Spinal cord (tissue), 10 donors: Measurements from ENCODE around the gene WDR59. TPM values are rescaled to one million over a fixed set of nuclear protein-coding genes. Genes with fewer than 3 reads are reported as not detected.
"Not testable (repeated sequence)": the region's sequence is repeated elsewhere in the genome, so short reads cannot be mapped to it uniquely, and the experiment has no call there.

Source experiments
- DNase-seq, 6 donors: peaks; one replicate each; pipeline versions ENCODE4 v3.0.0 to v3.0.0-alpha.2; 2013 to 2015; ENCODE audit warnings: low spot score in 6 of 6, low read depth in 4 of 6
- H3K27ac ChIP-seq: one replicate; pipeline ENCODE4 v1.5.1; 2013; ENCODE audit warnings: low read depth, low read length, control low read depth
- H3K27me3 ChIP-seq: one replicate; pipeline ENCODE4 v1.6.1; 2013; ENCODE audit warnings: low read length; ENCODE audit not compliant: control insufficient read depth, insufficient read depth
- H3K36me3 ChIP-seq: one replicate; pipeline ENCODE4 v1.6.1; 2013; ENCODE audit warnings: low read length; ENCODE audit not compliant: control insufficient read depth, insufficient read depth
- H3K4me1 ChIP-seq: one replicate; pipeline ENCODE4 v1.6.1; 2013; ENCODE audit warnings: low read length; ENCODE audit not compliant: control insufficient read depth, insufficient read depth
- H3K4me3 ChIP-seq: one replicate; pipeline ENCODE4 v1.5.1; 2013; ENCODE audit warnings: low read depth, low read length, control low read depth
- H3K9me3 ChIP-seq: one replicate; pipeline ENCODE4 v1.6.1; 2013; ENCODE audit warnings: low read length; ENCODE audit not compliant: control insufficient read depth, insufficient read depth
- WGBS: methylation state at CpG from one replicate; pipeline ENCODE4 v1.1.5; 2013; ENCODE audit warnings: missing lambda C conversion rate; ENCODE audit not compliant: insufficient coverage; 5-methylcytosine and 5-hydroxymethylcytosine counted together
- polyA plus RNA-seq, 2 donors: library from polyadenylated mRNA; unstranded; fragments of 120-200 nt; gene quantifications; one replicate each; pipeline ENCODE4 v1.2.1, GENCODE V29; 2013; ENCODE audit not compliant: insufficient read length in 2 of 2
- total RNA-seq, 2 donors: library from RNA; depleted of rRNA in 1 of 2; stranded (reverse); fragments of 120-200 nt in 1 of 2; fragments of >200 nt in 1 of 2; gene quantifications; one replicate each; pipeline versions ENCODE4 v1.2.3 to v1.2.4, GENCODE V29; 2013 to 2014
- donor health status: healthy.

WDR59 gene
- total and polyA plus RNA-seq, 4 donors, result 30.2 to 103 (median 56.5) TPM

DNA sequence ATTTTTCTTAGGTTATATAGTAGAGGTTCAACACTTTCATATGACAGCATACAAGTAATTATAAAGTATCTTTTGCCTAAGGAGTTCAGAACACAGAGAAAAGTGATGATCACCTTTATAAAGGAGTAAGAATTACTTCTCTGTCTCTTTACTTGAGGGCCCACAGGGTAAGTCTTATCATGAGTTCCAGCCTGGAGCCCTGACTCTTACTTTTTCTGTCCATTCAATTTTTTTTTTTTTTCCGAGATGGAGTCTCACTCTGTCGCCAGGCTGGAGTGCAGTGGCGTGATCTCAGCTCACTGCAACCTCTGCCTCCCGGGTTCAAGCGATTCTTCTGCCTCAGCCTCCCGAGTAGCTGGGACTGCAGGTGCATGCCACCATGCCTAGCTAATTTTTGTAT lies 28.2 kb upstream of the WDR59 start:
- not testable (repeated sequence) for H3K27ac ChIP-seq, H3K9me3 ChIP-seq, H3K4me3 ChIP-seq, H3K27me3 ChIP-seq, DNase-seq, H3K4me1 ChIP-seq, H3K36me3 ChIP-seq
- WGBS, result no CpG with 5 or more reads among the region's 6 CpGs

DNA sequence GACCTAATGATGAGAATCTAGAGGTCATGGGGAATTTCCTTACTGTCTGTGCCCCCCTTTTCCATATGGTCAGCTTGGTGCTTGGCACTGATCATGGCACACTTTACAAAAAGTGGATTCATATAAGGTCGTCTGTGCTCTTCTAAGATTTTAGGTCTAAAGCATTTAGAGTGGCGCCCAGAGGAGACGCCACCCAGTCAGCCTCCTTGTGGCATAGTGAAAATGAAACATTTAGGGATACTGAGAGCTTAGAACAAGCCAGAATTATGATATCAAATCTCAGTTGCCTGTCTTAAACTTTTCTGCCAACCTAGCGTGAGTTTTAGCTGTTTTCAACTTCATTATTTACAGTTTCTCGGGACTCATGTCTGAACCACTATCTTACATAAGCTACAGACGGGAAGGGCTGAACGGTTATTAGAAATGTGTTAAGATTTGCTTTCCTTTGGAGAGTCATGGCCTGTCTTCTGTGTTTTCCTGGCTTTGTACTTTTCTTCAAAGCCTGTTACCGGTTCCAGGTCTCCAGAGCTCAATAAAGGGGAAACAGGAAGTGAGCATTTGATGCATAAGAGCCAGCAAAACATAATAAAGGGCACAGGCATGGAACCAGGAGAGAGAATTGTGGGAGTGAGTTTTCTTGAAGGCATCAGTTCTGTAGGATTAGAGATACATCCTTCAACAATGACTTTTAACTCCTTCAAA lies 27.6 kb upstream of the WDR59 start:
- H3K4me3 ChIP-seq, result no peak overlapping the region
- no peaks in the 10 kb centered on the region for H3K36me3 ChIP-seq
- no peaks in the 10 kb centered on the region for H3K27me3 ChIP-seq
- WGBS, result 69% methylated on average over 4 of the region's 8 CpGs
- no peaks in the 10 kb centered on the region for H3K4me1 ChIP-seq
- no peaks in the 10 kb centered on the region for H3K9me3 ChIP-seq
- DNase-seq, result peak in 2 of 6 donors; percentile 20 to 42
- H3K27ac ChIP-seq, result peak overlapping the region; percentile 52

DNA sequence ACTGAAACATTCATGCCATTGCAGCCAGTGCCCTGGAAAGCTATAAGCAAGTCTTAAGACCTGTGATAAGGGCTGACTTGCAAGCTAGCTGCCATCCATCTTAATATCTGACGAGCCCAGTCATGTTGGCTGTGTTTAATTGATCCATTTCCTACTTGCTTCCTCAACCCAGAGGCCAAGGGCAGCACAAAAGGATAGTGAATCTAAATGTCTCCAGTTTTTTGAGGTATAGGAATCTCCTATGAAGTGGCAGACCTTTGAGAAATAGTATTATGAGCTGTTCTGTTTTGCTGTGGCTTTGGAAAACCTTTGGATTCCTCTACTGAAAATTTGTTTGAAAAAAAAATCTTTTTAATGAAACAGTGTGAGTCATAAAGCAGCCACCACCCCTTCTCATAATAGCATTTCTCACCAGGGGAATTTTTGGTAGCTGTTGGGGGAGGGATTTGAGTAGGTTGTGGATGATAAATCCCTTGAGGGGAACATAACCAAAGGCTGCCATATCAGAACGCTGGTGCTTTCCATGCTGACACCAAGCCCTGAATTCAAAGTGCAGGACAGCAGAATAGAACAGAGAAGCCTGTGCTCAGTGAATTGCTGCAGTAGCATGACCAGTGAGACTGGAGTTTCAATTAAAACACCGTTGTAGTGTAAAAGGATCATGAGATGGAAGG lies 26.8 kb upstream of the WDR59 start:
- Histone ChIP-seq H3K36me3 (no peaks in the 10 kb centered on the region), H3K27ac (peak overlapping the region; percentile 52), H3K4me3 (no peak overlapping the region), H3K4me1 (no peaks in the 10 kb centered on the region), H3K9me3 (no peaks in the 10 kb centered on the region), H3K27me3 (no peaks in the 10 kb centered on the region)
- 56% methylated on average over 3 of the region's 3 CpGs for WGBS
- peak in 2 of 6 donors; percentile 26 to 28 for DNase-seq

DNA sequence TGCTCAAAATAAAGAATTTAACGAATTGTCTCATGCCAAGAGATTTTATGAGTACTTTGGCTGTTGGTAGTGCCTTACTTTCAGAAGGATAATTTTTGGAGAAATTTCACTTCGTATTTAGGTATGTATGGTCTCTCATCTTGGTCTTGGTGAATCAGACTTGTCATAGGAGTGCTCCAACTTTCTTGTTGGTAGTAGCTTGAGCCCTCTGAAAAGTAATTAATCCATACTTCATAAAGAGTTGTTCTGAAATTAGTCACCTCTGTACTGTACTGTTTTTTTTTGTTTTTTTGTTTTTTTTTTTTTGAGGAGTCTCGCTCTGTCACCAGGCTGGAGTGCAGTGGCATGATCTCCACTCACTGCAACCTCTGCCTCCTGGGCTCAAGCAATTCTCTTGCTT lies 25.5 kb upstream of the WDR59 start:
- DNase-seq, result no peak
- no peaks in the 10 kb centered on the region for H3K27me3 ChIP-seq
- H3K9me3 ChIP-seq, result no peaks in the 10 kb centered on the region
- WGBS, result no CpG with 5 or more reads among the region's 3 CpGs
- no peak overlapping the region for H3K27ac ChIP-seq
- H3K4me1 ChIP-seq, result no peaks in the 10 kb centered on the region
- no peaks in the 10 kb centered on the region for H3K36me3 ChIP-seq
- H3K4me3 ChIP-seq, result no peak overlapping the region

DNA sequence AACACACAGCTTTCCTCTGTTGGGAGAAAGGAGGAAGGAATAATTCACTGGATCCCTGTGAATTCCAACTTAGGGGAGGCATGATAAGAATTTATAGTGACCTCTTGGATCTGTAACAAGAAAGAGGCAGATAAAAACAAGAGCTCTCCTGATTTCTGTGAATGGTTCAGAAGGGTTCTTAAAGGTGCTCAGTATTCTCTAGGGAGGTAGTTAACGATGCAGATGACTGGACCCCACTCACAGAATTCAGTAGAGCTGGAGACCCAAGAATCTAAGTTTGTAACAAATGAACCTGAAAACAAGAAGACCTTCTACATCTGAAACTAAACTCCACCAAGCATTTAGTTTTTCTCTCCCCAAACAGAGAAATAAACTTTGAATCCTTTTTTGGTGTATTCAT lies 22.5 kb upstream of the WDR59 start:
- Histone ChIP-seq H3K4me1 (peaks cover 2% of the 10 kb centered on the region), H3K36me3 (no peaks in the 10 kb centered on the region), H3K27ac (no peak overlapping the region), H3K4me3 (no peak overlapping the region), H3K27me3 (no peaks in the 10 kb centered on the region), H3K9me3 (no peaks in the 10 kb centered on the region)
- WGBS, result no CpG with 5 or more reads among the region's 1 CpG
- DNase-seq, result no peak

GRCh38 chr16:75005697-75006096 lies 20.8 kb upstream of the WDR59 start:
- Histone ChIP-seq H3K27me3 (no peaks in the 10 kb centered on the region), H3K36me3 (no peaks in the 10 kb centered on the region), H3K27ac (no peak overlapping the region), H3K4me3 (no peak overlapping the region), H3K9me3 (no peaks in the 10 kb centered on the region), H3K4me1 (peaks cover 6% of the 10 kb centered on the region)
- no peak for DNase-seq
- 100% methylated on average over 1 of the region's 4 CpGs for WGBS

GRCh38 chr16:75004460-75004859 lies 19.5 kb upstream of the WDR59 start:
- WGBS, result no CpG with 5 or more reads among the region's 3 CpGs
- H3K27me3 ChIP-seq, result no peaks in the 10 kb centered on the region
- no peak for DNase-seq
- H3K27ac ChIP-seq, result no peak overlapping the region
- peaks cover 15% of the 10 kb centered on the region for H3K4me1 ChIP-seq
- H3K9me3 ChIP-seq, result no peaks in the 10 kb centered on the region
- no peaks in the 10 kb centered on the region for H3K36me3 ChIP-seq
- H3K4me3 ChIP-seq, result no peak overlapping the region

DNA sequence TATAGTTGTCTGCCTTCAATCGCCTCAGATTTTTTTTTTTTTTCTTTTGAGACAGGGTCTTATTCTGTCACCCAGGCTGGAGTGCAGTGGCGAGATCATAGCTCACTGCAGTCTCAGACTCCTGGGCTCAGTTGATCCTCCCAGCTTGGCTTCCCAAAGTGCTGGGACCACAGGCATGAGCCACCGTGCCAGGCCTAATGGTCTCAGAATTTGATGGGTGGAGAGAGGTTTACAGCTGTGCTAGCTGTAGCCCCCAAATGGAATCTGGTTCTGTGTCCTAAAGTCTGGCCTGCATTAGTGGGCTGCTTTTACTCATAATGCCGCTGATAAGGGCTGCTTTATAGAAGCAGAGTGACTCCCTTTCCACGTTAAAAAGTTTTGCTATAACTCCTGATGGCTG lies 19.0 kb upstream of the WDR59 start:
- no peaks in the 10 kb centered on the region for H3K27me3 ChIP-seq
- no peaks in the 10 kb centered on the region for H3K9me3 ChIP-seq
- H3K27ac ChIP-seq, result no peak overlapping the region
- no peak for DNase-seq
- peaks cover 15% of the 10 kb centered on the region for H3K4me1 ChIP-seq
- no peaks in the 10 kb centered on the region for H3K36me3 ChIP-seq
- 76% methylated on average over 4 of the region's 5 CpGs for WGBS
- H3K4me3 ChIP-seq, result no peak overlapping the region

- WGBS, result 71% methylated on average over 9 of the region's 9 CpGs
- DNase-seq, result no peak
- Histone ChIP-seq H3K27me3 (no peaks in the 10 kb centered on the region), H3K36me3 (no peaks in the 10 kb centered on the region), H3K27ac (no peak overlapping the region), H3K4me3 (no peak overlapping the region), H3K9me3 (no peaks in the 10 kb centered on the region), H3K4me1 (peaks cover 23% of the 10 kb centered on the region)
Measured at GRCh38 chr16:75002474-75002873, 17.6 kb upstream of the WDR59 start.

DNA sequence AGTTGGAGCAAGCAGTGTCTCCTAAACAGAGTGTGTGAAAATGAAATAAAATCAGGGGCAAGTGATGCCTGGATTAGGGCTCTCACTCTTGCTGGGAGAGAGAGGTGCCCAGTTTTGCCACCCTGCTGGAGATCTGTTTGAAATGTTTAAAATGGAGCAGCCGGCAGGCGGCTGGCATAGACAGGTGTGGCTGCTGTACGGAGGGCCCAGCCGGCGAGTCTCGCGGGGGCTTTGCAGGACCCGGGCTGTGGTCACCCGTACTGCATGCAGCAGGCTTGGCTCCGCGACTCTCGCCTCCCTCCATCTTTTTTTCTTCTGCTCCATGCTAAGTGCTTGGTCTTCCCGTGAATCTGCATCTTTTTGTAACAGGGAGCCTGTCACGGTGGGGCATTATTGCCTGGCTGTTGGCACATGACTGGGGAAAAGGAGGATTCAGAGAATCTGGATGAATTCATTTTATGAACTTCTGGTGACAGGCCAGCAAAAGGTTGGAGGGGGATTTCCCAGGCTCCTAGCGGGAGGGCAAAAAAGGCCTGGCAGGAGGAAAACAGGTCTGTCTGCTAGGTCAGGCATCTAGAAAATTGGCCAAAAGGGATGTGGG lies 15.7 kb upstream of the WDR59 start:
- Histone ChIP-seq H3K4me1 (peaks cover 23% of the 10 kb centered on the region), H3K9me3 (no peaks in the 10 kb centered on the region), H3K27ac (peak overlapping the region; percentile 67), H3K4me3 (peak overlapping the region; percentile 77), H3K36me3 (no peaks in the 10 kb centered on the region), H3K27me3 (no peaks in the 10 kb centered on the region)
- DNase-seq, result peak in 3 of 6 donors; percentile 12 to 60 (median 58)
- WGBS, result 6% methylated on average over 13 of the region's 15 CpGs
